ENCODE results near the gene UMAD1. TPM values are rescaled to one million over a fixed set of nuclear protein-coding genes. Genes with fewer than 3 reads are reported as not detected.

The UMAD1 gene
- total RNA-seq, 1 donor from 2014 or later = 10.0 TPM

DNA sequence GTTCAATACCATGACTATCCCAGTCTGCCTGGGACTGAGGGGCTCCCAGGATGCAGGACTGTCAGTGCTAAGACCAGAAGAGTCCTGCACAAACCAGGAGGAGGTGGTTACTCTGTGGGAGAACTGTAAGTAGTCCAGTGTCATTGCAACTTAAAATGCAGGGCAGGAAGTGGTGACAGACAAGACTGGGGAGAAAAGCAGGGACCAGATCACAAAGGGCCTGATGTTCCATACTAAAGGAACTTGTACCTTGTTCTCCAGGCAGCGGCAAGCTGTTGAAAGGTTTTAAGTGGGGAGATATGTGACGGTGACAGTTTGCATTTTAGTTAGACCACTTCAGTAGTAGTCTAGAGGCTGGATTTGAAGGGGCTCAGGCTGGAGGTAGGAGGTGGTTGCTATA is 262.3 kb downstream of the UMAD1 start:
- no peaks in the 10 kb centered on the region for H3K27me3 Mint-ChIP-seq (ENCODE audit: low read depth)
- H3K9me3 Mint-ChIP-seq = peaks cover 18% of the 10 kb centered on the region
- peaks cover 3% of the 10 kb centered on the region for H3K4me1 Mint-ChIP-seq
- H3K4me3 Mint-ChIP-seq = no peak overlapping the region
- H3K27ac Mint-ChIP-seq = no peak overlapping the region
- no peak for DNase-seq (ENCODE audit: low spot score in 2 of 2, unreplicated experiment in 2 of 2)
- peaks cover 9% of the 10 kb centered on the region for H3K36me3 Mint-ChIP-seq
- TF ChIP-seq, protein P1, sequence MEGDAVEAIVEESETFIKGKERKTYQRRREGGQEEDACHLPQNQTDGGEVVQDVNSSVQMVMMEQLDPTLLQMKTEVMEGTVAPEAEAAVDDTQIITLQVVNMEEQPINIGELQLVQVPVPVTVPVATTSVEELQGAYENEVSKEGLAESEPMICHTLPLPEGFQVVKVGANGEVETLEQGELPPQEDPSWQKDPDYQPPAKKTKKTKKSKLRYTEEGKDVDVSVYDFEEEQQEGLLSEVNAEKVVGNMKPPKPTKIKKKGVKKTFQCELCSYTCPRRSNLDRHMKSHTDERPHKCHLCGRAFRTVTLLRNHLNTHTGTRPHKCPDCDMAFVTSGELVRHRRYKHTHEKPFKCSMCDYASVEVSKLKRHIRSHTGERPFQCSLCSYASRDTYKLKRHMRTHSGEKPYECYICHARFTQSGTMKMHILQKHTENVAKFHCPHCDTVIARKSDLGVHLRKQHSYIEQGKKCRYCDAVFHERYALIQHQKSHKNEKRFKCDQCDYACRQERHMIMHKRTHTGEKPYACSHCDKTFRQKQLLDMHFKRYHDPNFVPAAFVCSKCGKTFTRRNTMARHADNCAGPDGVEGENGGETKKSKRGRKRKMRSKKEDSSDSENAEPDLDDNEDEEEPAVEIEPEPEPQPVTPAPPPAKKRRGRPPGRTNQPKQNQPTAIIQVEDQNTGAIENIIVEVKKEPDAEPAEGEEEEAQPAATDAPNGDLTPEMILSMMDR (IDR thresholded peaks at IDR 0.05; ENCODE audit: unreplicated experiment) = no peak

DNA sequence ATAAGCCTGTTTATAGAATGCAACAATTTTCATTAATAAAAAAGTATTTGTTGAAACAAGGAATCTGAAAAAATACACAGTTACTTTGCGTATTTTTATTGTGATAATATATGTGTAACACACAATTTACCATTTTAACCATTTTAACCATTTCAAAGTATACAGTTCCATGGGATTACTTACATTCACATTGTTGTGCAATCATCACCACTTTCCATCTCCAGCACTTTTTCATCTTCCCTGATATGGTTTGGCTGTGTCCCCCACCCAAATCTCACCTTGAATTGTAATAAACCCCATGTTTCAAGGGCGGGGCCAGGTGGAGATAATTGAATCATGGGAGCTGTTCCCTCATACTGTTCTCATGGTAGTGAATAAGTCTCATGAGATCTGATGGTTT is 266.8 kb downstream of the UMAD1 start:
- no peak for DNase-seq (ENCODE audit: low spot score in 2 of 2, unreplicated experiment in 2 of 2)
- Mint-ChIP-seq H3K36me3 (peaks cover 7% of the 10 kb centered on the region), H3K9me3 (peaks cover 13% of the 10 kb centered on the region), H3K27ac (no peak overlapping the region), H3K27me3 (ENCODE audit: low read depth) (no peaks in the 10 kb centered on the region), H3K4me3 (no peak overlapping the region), H3K4me1 (no peaks in the 10 kb centered on the region)
- TF ChIP-seq, protein P1 (IDR thresholded peaks at IDR 0.05; ENCODE audit: unreplicated experiment) = no peak

DNA sequence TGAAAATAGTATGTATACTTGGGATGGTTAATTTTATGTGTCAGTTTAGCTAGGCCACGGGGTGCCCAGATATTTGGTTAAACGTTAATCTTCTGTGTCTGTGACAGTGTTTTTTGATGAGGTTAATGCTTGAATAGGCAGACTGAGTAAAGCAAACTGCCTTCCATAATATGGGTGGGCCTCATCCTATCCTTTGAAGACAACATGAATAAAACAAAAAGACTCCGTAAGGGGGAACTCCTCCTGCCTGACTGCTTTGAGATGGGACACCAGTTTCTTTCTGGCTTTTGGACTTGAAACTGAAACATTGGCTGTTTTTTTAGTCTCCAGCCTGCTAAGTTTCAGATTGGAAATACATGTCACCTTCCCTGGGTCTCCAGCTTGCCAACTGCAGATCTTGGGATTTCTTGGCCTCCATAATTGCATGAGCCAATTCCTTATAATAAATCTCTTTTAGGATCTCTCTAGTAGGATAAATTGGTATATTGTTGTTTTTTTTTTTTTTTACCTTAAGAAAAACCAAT is 268.1 kb downstream of the UMAD1 start:
- no peaks in the 10 kb centered on the region for H3K27me3 Mint-ChIP-seq (ENCODE audit: low read depth)
- peaks cover 7% of the 10 kb centered on the region for H3K36me3 Mint-ChIP-seq
- DNase-seq (ENCODE audit: low spot score in 2 of 2, unreplicated experiment in 2 of 2) = no peak
- TF ChIP-seq, protein P1 (IDR thresholded peaks at IDR 0.05; ENCODE audit: unreplicated experiment) = no peak
- H3K4me3 Mint-ChIP-seq = no peak overlapping the region
- no peaks in the 10 kb centered on the region for H3K4me1 Mint-ChIP-seq
- no peak overlapping the region for H3K27ac Mint-ChIP-seq
- peaks cover 15% of the 10 kb centered on the region for H3K9me3 Mint-ChIP-seq

DNA sequence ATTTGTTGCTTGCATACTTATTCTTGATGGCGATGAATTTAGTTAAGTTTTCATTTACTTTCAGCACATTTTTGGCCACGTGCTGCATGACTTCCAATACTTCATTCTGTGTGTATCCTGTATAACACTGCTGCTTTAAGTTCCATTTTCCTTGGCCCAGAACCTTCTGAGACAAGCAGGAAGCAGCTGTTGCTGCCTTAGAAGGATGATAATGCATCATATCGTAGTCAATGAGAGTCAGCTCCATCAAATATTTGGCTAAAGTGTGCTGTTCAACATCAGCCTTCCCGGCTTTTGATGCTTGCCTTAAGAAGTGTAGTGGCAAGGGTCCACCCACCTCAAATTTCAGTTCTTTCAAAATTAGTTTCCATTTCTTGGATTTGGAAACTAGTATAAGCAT is 268.8 kb downstream of the UMAD1 start:
- Mint-ChIP-seq H3K36me3 (peaks cover 7% of the 10 kb centered on the region), H3K4me3 (no peak overlapping the region), H3K4me1 (no peaks in the 10 kb centered on the region), H3K9me3 (peaks cover 15% of the 10 kb centered on the region), H3K27ac (no peak overlapping the region), H3K27me3 (ENCODE audit: low read depth) (no peaks in the 10 kb centered on the region)
- DNase-seq (ENCODE audit: low spot score in 2 of 2, unreplicated experiment in 2 of 2) = no peak
- TF ChIP-seq, protein P1 (IDR thresholded peaks at IDR 0.05; ENCODE audit: unreplicated experiment) = no peak

DNA sequence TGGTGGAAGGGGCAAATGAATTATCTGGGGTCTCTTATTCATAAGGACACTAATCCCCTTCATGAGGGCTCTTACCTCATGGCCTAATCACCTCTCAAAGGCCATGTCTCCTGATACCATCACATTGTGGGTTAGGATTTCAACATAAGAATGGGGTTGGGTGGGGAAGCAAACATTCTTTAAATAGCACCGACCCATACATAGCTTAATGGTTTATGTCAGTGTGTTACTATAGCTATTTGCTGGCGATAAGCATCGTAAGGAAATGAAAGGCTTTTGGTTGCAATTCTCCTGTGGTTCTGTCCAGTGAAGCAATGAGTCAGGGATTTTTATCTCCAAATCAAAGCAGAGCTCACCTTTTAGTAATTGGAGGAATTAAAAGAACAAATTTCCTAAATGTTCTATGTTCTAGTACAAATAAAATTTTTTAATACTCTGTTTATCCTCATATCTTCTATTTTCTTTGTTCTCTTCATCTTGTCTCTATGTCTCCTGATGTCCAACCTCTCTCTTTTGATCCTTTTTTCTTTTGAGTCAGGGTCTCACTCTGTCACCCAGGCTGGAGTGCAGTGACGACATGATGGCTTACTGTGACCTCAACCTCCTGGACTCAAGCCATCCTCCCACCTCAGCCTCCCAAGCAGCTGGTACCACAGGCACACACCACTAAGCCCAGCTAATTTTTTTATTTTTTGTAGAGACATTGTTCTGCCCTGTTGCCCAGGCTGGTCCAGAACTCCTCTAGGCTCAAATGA is 271.0 kb downstream of the UMAD1 start:
- no peaks in the 10 kb centered on the region for H3K27me3 Mint-ChIP-seq (ENCODE audit: low read depth)
- no peak overlapping the region for H3K4me3 Mint-ChIP-seq

More for the DNA sequence above, 271.0 kb downstream of the UMAD1 start:
- no peaks in the 10 kb centered on the region for H3K4me1 Mint-ChIP-seq
- DNase-seq (ENCODE audit: low spot score in 2 of 2, unreplicated experiment in 2 of 2) = no peak
- H3K27ac Mint-ChIP-seq = peak overlapping the region; percentile 48
- peaks cover 7% of the 10 kb centered on the region for H3K36me3 Mint-ChIP-seq
- peaks cover 18% of the 10 kb centered on the region for H3K9me3 Mint-ChIP-seq
- TF ChIP-seq, protein P1 (IDR thresholded peaks at IDR 0.05; ENCODE audit: unreplicated experiment) = no peak
